Myocyte (in vitro differentiated cells): ENCODE measurements around the gene TK2. TPM values are rescaled to one million over a fixed set of nuclear protein-coding genes. Genes with fewer than 3 reads are reported as not detected.
"Not testable (repeated sequence)": the region's sequence is repeated elsewhere in the genome, so short reads cannot be mapped to it uniquely, and the experiment has no call there.

Source experiments
- DNase-seq: peaks from one replicate; pipeline ENCODE4 v3.0.0-alpha.2; 2012; ENCODE audit warnings: low read depth
- total RNA-seq: library from RNA; depleted of rRNA; stranded (reverse); fragments of >200 nt; gene quantifications from 2 replicates; pipeline ENCODE4 v1.2.3, GENCODE V29; 2014

TK2 gene
- total RNA-seq, 1 donor from 2014 or later: 18.9 TPM

GRCh38 chr16:66521252-66521713 is 28.6 kb downstream of the TK2 start:
- no peak for DNase-seq

- DNase-seq: no peak
Observed at GRCh38 chr16:66520406-66521170, 29.3 kb downstream of the TK2 start.

DNA sequence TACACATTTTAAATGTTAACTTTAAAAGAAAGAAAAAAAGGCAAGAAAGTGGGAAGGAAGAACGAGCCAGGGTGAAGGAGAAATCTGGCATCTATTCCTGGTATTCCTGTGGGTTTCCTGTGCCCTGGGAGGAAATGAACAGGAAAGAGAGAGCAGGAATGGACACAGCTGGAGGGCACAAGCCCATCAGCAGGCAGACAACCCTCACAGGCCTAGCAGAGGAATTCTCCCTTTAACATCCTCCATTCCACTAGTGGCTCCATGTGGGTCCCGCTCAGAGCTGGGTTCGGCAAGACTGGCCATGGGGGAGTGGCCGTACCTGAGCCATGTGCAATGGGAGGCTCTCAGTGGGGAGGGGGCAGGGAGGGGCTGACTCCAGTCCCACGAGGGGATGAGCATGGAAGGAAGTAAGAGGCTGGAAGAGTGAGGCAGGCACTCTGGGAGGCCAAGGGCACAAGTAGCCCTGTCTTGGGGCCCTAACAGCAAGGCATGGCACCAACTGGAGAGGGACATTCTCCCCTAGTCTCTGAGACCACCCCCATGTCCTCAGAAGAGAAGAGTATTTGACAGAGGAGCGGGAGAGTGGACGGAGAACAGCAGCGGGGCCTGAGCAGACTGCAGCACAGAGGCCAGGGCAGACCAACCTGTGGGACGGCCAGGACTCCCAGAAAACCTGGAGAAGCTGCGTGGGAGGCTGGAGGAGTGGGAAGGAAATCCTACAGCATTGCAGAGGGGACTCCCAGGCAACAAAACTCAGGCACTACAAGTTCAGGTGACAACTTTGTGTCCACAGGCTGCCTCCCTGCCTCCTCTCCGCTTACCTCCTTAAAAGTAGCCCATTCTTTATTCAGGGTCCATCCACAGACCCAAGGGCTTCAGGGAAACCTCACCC is 30.2 kb downstream of the TK2 start:
- no peak for DNase-seq

- DNase-seq: no peak
Observed at GRCh38 chr16:66517586-66518263, 32.2 kb downstream of the TK2 start.

- peak; percentile 99 for DNase-seq
Observed at GRCh38 chr16:66516808-66517585, 32.9 kb downstream of the TK2 start.

DNA sequence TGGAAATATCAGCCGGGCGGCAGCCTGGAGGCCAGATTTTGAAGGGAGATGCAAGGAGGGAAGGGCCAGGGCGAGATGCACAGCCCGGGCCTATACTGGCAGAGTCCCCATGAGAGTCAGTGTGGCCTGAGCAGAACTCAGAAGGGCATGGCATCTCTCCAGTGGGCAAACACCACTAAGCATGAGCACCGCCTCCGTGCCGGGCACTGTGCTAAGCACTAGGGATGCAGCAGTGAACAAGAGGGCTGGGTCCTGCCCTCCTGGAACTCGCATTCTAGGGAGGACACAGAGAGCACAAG is 33.5 kb downstream of the TK2 start:
- DNase-seq: no peak

DNA sequence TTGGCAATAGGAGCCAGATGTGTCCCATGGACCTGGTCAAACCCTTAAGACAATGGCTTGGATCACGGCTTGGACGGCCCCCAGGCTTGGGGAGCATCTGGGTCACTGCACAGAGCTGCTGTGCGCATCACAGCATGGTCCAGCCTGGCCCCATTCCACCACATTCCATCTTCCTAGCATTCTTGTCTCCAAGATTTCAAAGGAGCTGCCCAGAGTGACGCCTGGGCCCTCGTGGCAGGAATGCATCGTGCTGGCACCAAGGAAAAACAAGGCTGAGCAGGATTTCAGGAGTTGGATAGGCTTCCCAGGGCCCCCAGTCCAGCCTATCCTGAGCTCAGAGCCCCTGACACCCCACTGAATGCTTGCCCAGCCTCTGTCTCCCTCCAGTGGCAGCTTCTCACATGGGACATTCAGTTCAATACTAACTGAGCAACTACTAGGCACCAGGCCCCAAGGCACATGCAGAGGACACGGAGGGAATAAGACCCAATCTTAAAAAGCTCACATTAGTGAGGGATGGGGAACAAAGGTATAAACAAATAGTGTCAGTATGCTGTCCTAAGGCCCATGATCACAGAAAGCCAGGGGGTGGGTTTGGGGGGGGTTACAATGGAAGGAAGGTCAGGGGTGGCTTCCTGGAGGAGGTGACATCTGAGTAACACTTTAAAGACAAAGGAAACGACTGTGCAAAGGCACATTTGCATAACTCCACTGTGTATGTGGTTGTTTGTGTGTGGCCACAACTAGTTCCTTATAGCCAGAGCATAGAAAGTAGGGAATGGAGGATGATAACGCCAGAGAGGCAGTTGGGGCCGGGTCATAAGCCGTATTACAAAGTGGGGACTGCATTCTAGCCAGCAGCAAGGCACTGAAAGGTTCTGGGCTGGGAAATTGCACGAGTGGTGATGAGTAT is 34.1 kb downstream of the TK2 start:
- peak; percentile 56 for DNase-seq

GRCh38 chr16:66514980-66515595 is 34.8 kb downstream of the TK2 start:
- not testable (repeated sequence) for DNase-seq

GRCh38 chr16:66514391-66514790 is 35.5 kb downstream of the TK2 start:
- DNase-seq: not testable (repeated sequence)

GRCh38 chr16:66513111-66513723 is 36.7 kb downstream of the TK2 start:
- DNase-seq: no peak

- no peak for DNase-seq
Observed at GRCh38 chr16:66512272-66513110, 37.4 kb downstream of the TK2 start.

GRCh38 chr16:66511602-66512271 is 38.2 kb downstream of the TK2 start:
- peak; percentile 85 for DNase-seq

DNA sequence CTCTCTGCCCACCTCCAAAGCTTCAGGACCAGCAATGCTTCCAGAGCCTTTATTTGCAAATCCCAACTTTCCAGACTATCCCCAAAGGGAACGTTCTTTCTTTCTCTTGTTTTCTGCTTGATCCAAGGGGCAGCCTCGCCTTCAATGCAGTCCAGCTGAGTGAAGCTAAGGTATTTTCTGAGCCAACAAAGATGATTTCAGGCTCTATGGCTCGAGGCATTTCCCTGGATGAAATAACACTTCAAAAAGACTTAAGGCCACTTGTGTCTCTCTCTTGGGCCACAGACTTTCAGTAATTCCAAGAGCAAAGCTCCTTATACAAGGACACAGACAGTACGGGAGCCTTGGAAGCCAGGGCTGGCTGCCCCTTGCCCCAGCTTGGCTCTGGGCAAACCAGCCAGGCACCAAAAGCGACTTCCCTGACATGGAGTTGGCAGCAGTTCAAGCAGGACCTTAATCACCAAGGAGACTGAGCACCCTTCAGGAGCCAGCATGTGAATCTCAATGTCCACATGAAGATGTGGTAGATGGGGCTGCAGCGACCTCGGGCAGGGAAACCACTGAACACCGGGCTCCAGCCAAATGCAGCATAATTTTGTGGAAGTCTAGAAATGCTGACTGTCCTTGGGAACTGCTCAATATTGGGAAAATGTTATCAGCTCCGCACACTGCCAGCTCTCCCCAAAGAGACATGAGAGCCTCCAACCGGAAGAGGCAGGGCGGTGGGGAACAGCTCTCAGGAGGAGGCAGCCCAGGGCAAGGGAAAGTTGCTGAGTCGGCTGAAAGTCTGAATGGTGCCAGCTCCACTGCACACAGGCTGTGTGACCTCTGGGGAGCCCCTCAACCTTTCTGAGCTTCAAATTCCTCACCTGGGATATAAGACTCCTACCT is 39.0 kb downstream of the TK2 start:
- DNase-seq: peak; percentile 21

- peak; percentile 48 for DNase-seq
Observed at GRCh38 chr16:66510298-66510697, 39.6 kb downstream of the TK2 start.

DNA sequence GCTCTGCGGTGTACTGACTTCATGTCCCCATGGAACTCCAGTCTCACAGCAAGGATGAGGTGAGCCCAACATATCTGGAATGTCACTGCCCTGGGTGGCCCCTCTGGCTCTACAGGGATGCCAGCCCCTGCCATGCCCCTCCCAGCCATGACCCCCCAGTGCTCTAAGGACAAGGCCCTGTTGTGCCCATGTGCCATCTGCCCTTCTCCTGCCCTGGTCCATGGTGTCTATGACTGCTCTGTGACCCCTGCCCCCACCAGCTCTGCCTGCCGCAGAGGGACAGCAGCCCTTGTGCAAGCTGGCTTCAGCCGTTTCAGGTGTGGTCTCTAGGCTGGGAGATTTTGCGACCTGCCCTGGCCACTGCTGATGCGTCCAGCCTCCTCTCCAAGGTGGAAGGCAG is 40.3 kb downstream of the TK2 start:
- no peak for DNase-seq

DNA sequence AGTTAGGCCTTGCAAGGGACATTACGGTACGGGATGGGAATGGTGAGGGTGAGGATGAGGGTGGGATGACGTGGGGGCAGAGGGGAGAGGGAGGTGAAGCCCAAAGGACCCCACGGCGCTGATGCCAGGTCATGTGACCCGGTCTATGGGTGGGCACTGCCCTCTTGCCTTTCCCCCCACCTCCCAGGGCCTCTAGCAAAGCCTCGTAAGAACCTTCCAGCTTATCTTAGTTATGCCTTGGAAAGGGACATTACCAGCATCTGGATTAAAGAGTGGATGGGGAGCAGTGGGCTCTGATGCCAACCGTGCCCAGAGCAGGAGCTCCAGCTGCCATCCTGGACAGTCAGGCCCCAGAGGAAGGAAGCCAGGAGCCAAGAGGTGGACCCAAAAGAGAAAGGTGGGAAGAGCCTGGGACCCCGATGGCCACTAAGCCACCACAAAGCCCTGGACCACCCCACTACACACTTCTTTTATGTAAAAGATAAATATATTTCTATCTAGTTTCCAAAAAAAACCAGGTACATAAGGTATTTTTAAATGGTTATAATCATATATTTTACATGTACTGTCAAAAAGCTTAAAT is 40.9 kb downstream of the TK2 start:
- DNase-seq: no peak
